Peyer's patch (tissue), 4 donors: ENCODE results near the gene SCN1A. TPM values are rescaled to one million over a fixed set of nuclear protein-coding genes. Genes with fewer than 3 reads are reported as not detected.
A peak's percentile ranks its signal among the peaks of the same experiment; 100 is the strongest.

ENCODE experiments used
- DNase-seq, 3 donors: peaks; one replicate each; pipeline ENCODE4 v3.0.0-alpha.2; 2017 to 2019
- H3K27ac ChIP-seq, 4 donors: fragments of 200-600 bp; sonication (generic); one replicate each; pipeline ENCODE4 v1.5.1; 2016 to 2019
- H3K27me3 ChIP-seq, 2 donors: fragments of 200-600 bp; sonication (generic); one replicate each; pipeline ENCODE4 v1.5.1; 2019
- H3K36me3 ChIP-seq, 3 donors: fragments of 200-600 bp; sonication (generic); one replicate each; pipeline ENCODE4 v1.5.1; 2016 to 2019
- H3K4me1 ChIP-seq, 4 donors: fragments of 200-600 bp; sonication (generic); one replicate each; pipeline ENCODE4 v1.5.1; 2016 to 2019
- H3K4me3 ChIP-seq, 4 donors: fragments of 200-600 bp; sonication (generic); 1 replicate in 3 of 4; 2 replicates in 1 of 4; pipeline ENCODE4 v1.5.1; 2016 to 2019; ENCODE audit warnings: mild to moderate bottlenecking in 1 of 4
- H3K9me3 ChIP-seq, 4 donors: fragments of 200-600 bp; sonication (generic); one replicate each; pipeline ENCODE4 v1.5.1; 2016 to 2019; ENCODE audit warnings: mild to moderate bottlenecking in 1 of 4
- CTCF ChIP-seq, 6 experiments: fragments of 450-650 bp in 4 of 6; fragments of 200-600 bp in 2 of 6; sonication (generic) in 1 of 6; IDR thresholded peaks; one replicate each; pipeline ENCODE4 v1.5.1; 2017 to 2019; ENCODE audit warnings: antibody characterized with exemption in 6 of 6, mild to moderate bottlenecking in 3 of 6, moderate library complexity in 1 of 6
- POLR2A ChIP-seq, 2 donors: fragments of 450-650 bp; IDR thresholded peaks; one replicate each; pipeline ENCODE4 v1.5.1; 2017; ENCODE audit warnings: antibody characterized with exemption in 2 of 2, mild to moderate bottlenecking in 2 of 2, moderate library complexity in 2 of 2
- total RNA-seq, 4 donors: library from RNA; depleted of rRNA; stranded (reverse); fragments of >200 nt; gene quantifications; one replicate each; pipeline ENCODE4 v1.1.0, GENCODE V29; 2016

The SCN1A gene
- total RNA-seq, 4 donors from 2014 or later, result not detected

GRCh38 chr2:166057370-166058164 lies 70.3 kb downstream of the SCN1A start:
- H3K27me3 ChIP-seq, result no peaks in the 10 kb centered on the region
- no peak overlapping the region for H3K27ac ChIP-seq
- no peaks in the 10 kb centered on the region for H3K36me3 ChIP-seq
- H3K9me3 ChIP-seq, result no peaks in the 10 kb centered on the region
- no peak overlapping the region for H3K4me3 ChIP-seq
- no peaks in the 10 kb centered on the region for H3K4me1 ChIP-seq
- TF ChIP-seq CTCF (IDR thresholded peaks at IDR 0.05) (peak in 4 of 6 experiments; percentile 8 to 24 (median 22)), POLR2A (IDR thresholded peaks at IDR 0.05) (no peak)
- no peak for DNase-seq

- H3K4me3 ChIP-seq, result no peak overlapping the region
- H3K36me3 ChIP-seq, result no peaks in the 10 kb centered on the region
- DNase-seq, result no peak
- no peaks in the 10 kb centered on the region for H3K4me1 ChIP-seq
- H3K27me3 ChIP-seq, result no peaks in the 10 kb centered on the region
- no peaks in the 10 kb centered on the region for H3K9me3 ChIP-seq
- H3K27ac ChIP-seq, result no peak overlapping the region
- TF ChIP-seq CTCF (IDR thresholded peaks at IDR 0.05), result no peak
- TF ChIP-seq POLR2A (IDR thresholded peaks at IDR 0.05), result no peak
Measured at GRCh38 chr2:166044853-166045483, 82.9 kb downstream of the SCN1A start.

GRCh38 chr2:166042768-166043390 lies 84.9 kb downstream of the SCN1A start:
- TF ChIP-seq POLR2A (IDR thresholded peaks at IDR 0.05) (no peak), CTCF (IDR thresholded peaks at IDR 0.05) (no peak)
- H3K27ac ChIP-seq, result no peak overlapping the region
- H3K4me3 ChIP-seq, result no peak overlapping the region
- no peaks in the 10 kb centered on the region for H3K27me3 ChIP-seq
- H3K4me1 ChIP-seq, result no peaks in the 10 kb centered on the region
- no peak for DNase-seq
- H3K36me3 ChIP-seq, result no peaks in the 10 kb centered on the region
- H3K9me3 ChIP-seq, result no peaks in the 10 kb centered on the region

GRCh38 chr2:166042356-166042755 lies 85.5 kb downstream of the SCN1A start:
- no peak for TF ChIP-seq POLR2A (IDR thresholded peaks at IDR 0.05)
- Histone ChIP-seq H3K27ac (no peak overlapping the region), H3K4me3 (no peak overlapping the region), H3K36me3 (no peaks in the 10 kb centered on the region), H3K27me3 (no peaks in the 10 kb centered on the region), H3K9me3 (no peaks in the 10 kb centered on the region), H3K4me1 (no peaks in the 10 kb centered on the region)
- no peak for DNase-seq

- H3K4me3 ChIP-seq, result no peak overlapping the region
- no peaks in the 10 kb centered on the region for H3K27me3 ChIP-seq
- H3K4me1 ChIP-seq, result no peaks in the 10 kb centered on the region
- TF ChIP-seq CTCF (IDR thresholded peaks at IDR 0.05) (no peak), POLR2A (IDR thresholded peaks at IDR 0.05) (no peak)
- no peaks in the 10 kb centered on the region for H3K36me3 ChIP-seq
- no peak overlapping the region for H3K27ac ChIP-seq
- H3K9me3 ChIP-seq, result no peaks in the 10 kb centered on the region
- DNase-seq, result no peak
Measured at GRCh38 chr2:166041613-166042012, 86.2 kb downstream of the SCN1A start.

GRCh38 chr2:166032361-166032760 lies 95.5 kb downstream of the SCN1A start:
- Histone ChIP-seq H3K9me3 (no peaks in the 10 kb centered on the region), H3K27me3 (no peaks in the 10 kb centered on the region), H3K4me1 (no peaks in the 10 kb centered on the region), H3K27ac (no peak overlapping the region), H3K36me3 (no peaks in the 10 kb centered on the region), H3K4me3 (no peak overlapping the region)
- TF ChIP-seq CTCF (IDR thresholded peaks at IDR 0.05) (no peak), POLR2A (IDR thresholded peaks at IDR 0.05) (no peak)
- DNase-seq, result no peak
